Uterus (tissue), 4 donors: Measurements from ENCODE around the gene KCNE1. TPM values are rescaled to one million over a fixed set of nuclear protein-coding genes. Genes with fewer than 3 reads are reported as not detected.

Experiments used
- small RNA-seq: library from RNA; depleted of rRNA; stranded (forward); fragments of <200 nt; gene quantifications from one replicate; pipeline ENCODE3, GENCODE V24; 2016
- total RNA-seq, 4 donors: library from RNA; depleted of rRNA in 3 of 4; stranded (reverse); fragments of >200 nt in 3 of 4; gene quantifications; one replicate each; pipeline versions ENCODE4 v1.1.0 to v1.2.4, GENCODE V29; 2014 to 2023
- donor health status: DM: yes; HTN: yes; CAD: no.

Gene KCNE1
- total RNA-seq, 4 donors from 2014 or later: 0.98 to 2.1 (median 1.0) TPM; not detected in 1

Small RNA genes within 50 kb of the gene (small RNA-seq; reads per million reads assigned to genes)
- not detected for gene RF00614

Other genes starting within 250 kb of the KCNE1 start
- under 1 TPM in 1 of 4 donors, not detected in 3; 0.85 TPM for gene KCNE2, start 148.2 kb downstream of the KCNE1 start, total RNA-seq
- 10 to 100 TPM in 2 of 4 donors, 1 to 10 TPM in 1, not detected in 1; 8.2 to 16.0 (median 12.3) TPM for gene SMIM11, start 136.7 kb downstream of the KCNE1 start, total RNA-seq
- gene SMIM34, start 88.3 kb downstream of the KCNE1 start, total RNA-seq: under 1 TPM in 1 of 4 donors, not detected in 3; 0.35 TPM
- gene RCAN1, start 102.9 kb upstream of the KCNE1 start, total RNA-seq: 10 to 100 TPM; 12.4 to 22.5 (median 16.5) TPM
- under 1 TPM; under 0.01 to 0.69 (median 0.38) TPM for gene CLIC6, start 156.8 kb upstream of the KCNE1 start, total RNA-seq